IMR-90 (cell line): ENCODE measurements around the gene PIGH. TPM values are rescaled to one million over a fixed set of nuclear protein-coding genes. Genes with fewer than 3 reads are reported as not detected.

Experiments
- ATAC-seq: fragments of 200-7000 bp; cut with Tn5 transposase; 2 replicates; pipeline ENCODE4 v1.9.1; 2020; ENCODE audit warnings: low read depth, mild to moderate bottlenecking, moderate library complexity
- BruUV-seq: library from RNA; stranded (reverse); fragments of 400-500 nt; replicated peaks from 2 replicates; lab custom pipeline; 2021; lab: Mats Ljungman, UMichigan
- CTCF ChIA-PET: fragments of 300-600 bp; formaldehyde crosslinking; extraction: SDS; loops from one replicate; lab custom pipeline; 2021; ENCODE audit warnings: antibody characterized with exemption; lab: Yijun Ruan, JAX
- POLR2A ChIA-PET: fragments of 300-600 bp; sonication (Branson Sonifier 250); formaldehyde crosslinking; loops from one replicate; lab custom pipeline; 2022; ENCODE audit warnings: antibody characterized with exemption; ENCODE audit not compliant: unreplicated experiment; lab: Charles Lee
- DNase-seq: peaks from one replicate; pipeline ENCODE4 v3.0.0; 2013
- H2AFZ ChIP-seq: replicated peaks from 2 replicates; pipeline ENCODE3; 2013; ENCODE audit warnings: low read length, mild to moderate bottlenecking; ENCODE audit not compliant: poor library complexity
- H2AK5ac ChIP-seq: 2 replicates; pipeline ENCODE4 v1.6.1; 2013; ENCODE audit warnings: low read depth, low read length, inconsistent platforms
- H2AK9ac ChIP-seq: replicated peaks from 2 replicates; pipeline ENCODE3; 2013; ENCODE audit warnings: mild to moderate bottlenecking, low read depth, low read length, moderate library complexity; ENCODE audit not compliant: poor library complexity
- H2BK120ac ChIP-seq: 2 replicates; pipeline ENCODE4 v1.6.1; 2013; ENCODE audit warnings: low read depth, low read length, inconsistent platforms
- H2BK15ac ChIP-seq: 3 replicates; pipeline ENCODE4 v1.6.1; 2013; ENCODE audit warnings: low read depth, low read length, inconsistent platforms
- H2BK20ac ChIP-seq: 2 replicates; pipeline ENCODE4 v1.6.1; 2013; ENCODE audit warnings: low read depth, mild to moderate bottlenecking, inconsistent platforms, low read length, moderate library complexity
- H2BK5ac ChIP-seq: 2 replicates; pipeline ENCODE4 v1.6.1; 2013; ENCODE audit warnings: mild to moderate bottlenecking, low read depth, low read length, inconsistent platforms; ENCODE audit not compliant: poor library complexity, severe bottlenecking
- H3K14ac ChIP-seq: replicated peaks from 2 replicates; pipeline ENCODE4 v1.6.1; 2013; ENCODE audit warnings: low read depth, low read length, inconsistent platforms
- H3K18ac ChIP-seq: 2 replicates; pipeline ENCODE4 v1.6.1; 2013; ENCODE audit warnings: low read depth, low read length, control low read depth
- H3K23ac ChIP-seq: 2 replicates; pipeline ENCODE4 v1.6.1; 2013; ENCODE audit warnings: low read depth, low read length, inconsistent platforms
- H3K27ac ChIP-seq: 2 replicates; pipeline ENCODE4 v1.5.1; 2013; ENCODE audit warnings: mild to moderate bottlenecking, control low read depth, low read length; ENCODE audit not compliant: insufficient read depth
- H3K27me3 ChIP-seq: 2 replicates; pipeline ENCODE4 v1.6.1; 2013; ENCODE audit warnings: low read length; ENCODE audit not compliant: control insufficient read depth, insufficient read depth
- H3K36me3 ChIP-seq: 2 replicates; pipeline ENCODE4 v1.6.1; 2013; ENCODE audit warnings: low read length, mixed read lengths; ENCODE audit not compliant: control insufficient read depth, insufficient read depth
- H3K4ac ChIP-seq: 2 replicates; pipeline ENCODE4 v1.6.1; 2013; ENCODE audit warnings: low read depth, low read length, inconsistent platforms
- H3K4me1 ChIP-seq: 2 replicates; pipeline ENCODE4 v1.6.1; 2013; ENCODE audit warnings: low read length, mixed read lengths; ENCODE audit not compliant: control insufficient read depth, insufficient read depth
- H3K4me2 ChIP-seq: 2 replicates; pipeline ENCODE4 v1.6.1; 2013; ENCODE audit warnings: low read depth, mild to moderate bottlenecking, control low read depth, low read length, moderate library complexity
- H3K4me3 ChIP-seq: 2 replicates; pipeline ENCODE4 v1.5.1; 2013; ENCODE audit warnings: low read depth, mild to moderate bottlenecking, control low read depth, low read length, moderate library complexity; ENCODE audit not compliant: insufficient read depth
- H3K56ac ChIP-seq: 2 replicates; pipeline ENCODE4 v1.6.1; 2013; ENCODE audit warnings: low read length, inconsistent platforms; ENCODE audit not compliant: insufficient read depth; ENCODE audit errors: extremely low read depth
- H3K79me1 ChIP-seq, 2 experiments: 2 replicates each; pipeline ENCODE4 v1.6.1; 2013; ENCODE audit warnings: low read length in 2 of 2, inconsistent platforms in 1 of 2, low read depth in 1 of 2
- H3K9ac ChIP-seq: 2 replicates; pipeline ENCODE4 v1.6.1; 2013; ENCODE audit warnings: low read depth, low read length, control low read depth
- H3K9me1 ChIP-seq: 2 replicates; pipeline ENCODE4 v1.6.1; 2013; ENCODE audit warnings: low read length, inconsistent platforms; ENCODE audit not compliant: insufficient read depth
- H3K9me3 ChIP-seq: 2 replicates; pipeline ENCODE4 v1.6.1; 2013; ENCODE audit warnings: low read length; ENCODE audit not compliant: control insufficient read depth, insufficient read depth
- H4K20me1 ChIP-seq: 2 replicates; pipeline ENCODE4 v1.6.1; 2013; ENCODE audit warnings: low read length, inconsistent platforms; ENCODE audit not compliant: insufficient read depth
- H4K5ac ChIP-seq: 2 replicates; pipeline ENCODE4 v1.6.1; 2013; ENCODE audit warnings: mild to moderate bottlenecking, low read depth, low read length, control low read depth
- H4K8ac ChIP-seq, 2 experiments: 2 replicates each; pipeline ENCODE4 v1.6.1; 2013; ENCODE audit warnings: low read depth in 2 of 2, low read length in 2 of 2, control low read depth in 1 of 2, inconsistent platforms in 1 of 2
- H4K91ac ChIP-seq: 2 replicates; pipeline ENCODE4 v1.6.1; 2013; ENCODE audit warnings: low read depth, low read length, inconsistent platforms; ENCODE audit not compliant: insufficient read depth
- CEBPB ChIP-seq: IDR thresholded peaks from 2 replicates; pipeline ENCODE4 v1.6.1; 2012; ENCODE audit warnings: low read depth, low read length, improper control_type of control experiment
- RAD21 ChIP-seq: IDR thresholded peaks from 2 replicates; pipeline ENCODE4 v1.6.1; 2012; ENCODE audit warnings: low read length, improper control_type of control experiment
- WGBS, 2 experiments: methylation state at CpG; one replicate each; pipeline versions ENCODE4 v1.1.5 to v1.1.7; 2013; ENCODE audit warnings: missing lambda C conversion rate in 2 of 2; ENCODE audit not compliant: insufficient read length in 1 of 2; ENCODE audit errors: extremely low coverage in 2 of 2; 5-methylcytosine and 5-hydroxymethylcytosine counted together
- dilution Hi-C: fragments of 300-500 bp; cut with HindIII; formaldehyde crosslinking; loops from one replicate; pipeline ENCODE4 v1.14.3; 2018; ENCODE audit warnings: low sequenced_read_pairs; ENCODE audit not compliant: unreplicated experiment
- in situ Hi-C: fragments of 300-500 bp; cut with MboI; formaldehyde crosslinking; loops from 3 replicates; pipeline ENCODE4 v1.14.3; 2019; ENCODE audit warnings: low sequenced_read_pairs, inconsistent platforms, mixed read lengths
- intact Hi-C: fragments of 100-400 bp; cut with micrococcal nuclease; formaldehyde crosslinking; loops from 2 replicates; pipeline ENCODE4 v1.10.0; 2022
- polyA plus RNA-seq, 3 experiments: library from polyadenylated mRNA; depleted of rRNA; stranded (reverse); fragments of >200 nt; gene quantifications; 2 replicates each; pipeline ENCODE4 v1.2.3, GENCODE V29; 2012; ENCODE audit warnings: low replicate concordance in 1 of 3
- total RNA-seq: library from RNA; depleted of rRNA; stranded (reverse); fragments of >200 nt; gene quantifications from 2 replicates; pipeline ENCODE4 v1.2.3, GENCODE V29; 2012

The PIGH gene
- total and polyA plus RNA-seq, 2 of the 4 experiments (the other 2 are of a cell fraction), result 7.9 to 13.5 TPM

GRCh38 chr14:67646131-67646530, 46.1 kb upstream of the PIGH start:
- H3K4me2 ChIP-seq, result no peak overlapping the region
- H2BK5ac ChIP-seq, result no peak overlapping the region
- H3K4me3 ChIP-seq, result no peak overlapping the region
- BruUV-seq, result no TSS peak
- in situ Hi-C loops (no loop called here), dilution Hi-C loops (no loop called here), intact Hi-C loops (no loop called here)
- H3K36me3 ChIP-seq, result peaks cover 24% of the 10 kb centered on the region
- ATAC-seq (no peak), DNase-seq (no peak)
- H3K4me1 ChIP-seq, result peaks cover 2% of the 10 kb centered on the region; the same call in 1 of the 2 replicates
- H4K91ac ChIP-seq, result no peak overlapping the region
- H3K14ac ChIP-seq, result no peak overlapping the region
- no peak overlapping the region for H2BK120ac ChIP-seq
- no peaks in the 10 kb centered on the region for H3K79me1 ChIP-seq
- H3K9me1 ChIP-seq, result peaks cover 6% of the 10 kb centered on the region
- no peak overlapping the region for H3K56ac ChIP-seq
- TF ChIP-seq CEBPB, result no peak
- TF ChIP-seq RAD21, result no peak
- H2AK5ac ChIP-seq, result no peak overlapping the region
- no peak overlapping the region for H3K18ac ChIP-seq
- no peak overlapping the region for H2AK9ac ChIP-seq
- no peak overlapping the region for H2AFZ ChIP-seq
- H2BK15ac ChIP-seq, result no peak overlapping the region
- H2BK20ac ChIP-seq, result no peak overlapping the region
- H3K9ac ChIP-seq, result no peak overlapping the region
- no peaks in the 10 kb centered on the region for H3K9me3 ChIP-seq
- no peaks in the 10 kb centered on the region for H4K20me1 ChIP-seq
- H4K8ac ChIP-seq, result no peak overlapping the region
- H3K27me3 ChIP-seq, result no peaks in the 10 kb centered on the region
- POLR2A ChIA-PET, result no interaction called here
- H3K23ac ChIP-seq, result no peak overlapping the region
- no peak overlapping the region for H3K27ac ChIP-seq
- H3K4ac ChIP-seq, result no peak overlapping the region
- H4K5ac ChIP-seq, result no peak overlapping the region
- CTCF ChIA-PET, result no interaction called here
- no CpG with 5 or more reads among the region's 3 CpGs for WGBS, 2 experiments
